Measurements from ENCODE around the gene FPR3.

- no peak for TF ChIP-seq EZH2 (IDR thresholded peaks at IDR 0.05; ENCODE audit: low read depth)
- TF ChIP-seq, protein P1, sequence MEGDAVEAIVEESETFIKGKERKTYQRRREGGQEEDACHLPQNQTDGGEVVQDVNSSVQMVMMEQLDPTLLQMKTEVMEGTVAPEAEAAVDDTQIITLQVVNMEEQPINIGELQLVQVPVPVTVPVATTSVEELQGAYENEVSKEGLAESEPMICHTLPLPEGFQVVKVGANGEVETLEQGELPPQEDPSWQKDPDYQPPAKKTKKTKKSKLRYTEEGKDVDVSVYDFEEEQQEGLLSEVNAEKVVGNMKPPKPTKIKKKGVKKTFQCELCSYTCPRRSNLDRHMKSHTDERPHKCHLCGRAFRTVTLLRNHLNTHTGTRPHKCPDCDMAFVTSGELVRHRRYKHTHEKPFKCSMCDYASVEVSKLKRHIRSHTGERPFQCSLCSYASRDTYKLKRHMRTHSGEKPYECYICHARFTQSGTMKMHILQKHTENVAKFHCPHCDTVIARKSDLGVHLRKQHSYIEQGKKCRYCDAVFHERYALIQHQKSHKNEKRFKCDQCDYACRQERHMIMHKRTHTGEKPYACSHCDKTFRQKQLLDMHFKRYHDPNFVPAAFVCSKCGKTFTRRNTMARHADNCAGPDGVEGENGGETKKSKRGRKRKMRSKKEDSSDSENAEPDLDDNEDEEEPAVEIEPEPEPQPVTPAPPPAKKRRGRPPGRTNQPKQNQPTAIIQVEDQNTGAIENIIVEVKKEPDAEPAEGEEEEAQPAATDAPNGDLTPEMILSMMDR (conservative IDR thresholded peaks at IDR 0.05), result peak; percentile 45
Measured at GRCh38 chr19:51783372-51783771, 11.6 kb upstream of the FPR3 start.

Measured in PC-9 (cell line).